Left lung (tissue), 10 donors: ENCODE measurements around the gene RUVBL2. TPM values are rescaled to one million over a fixed set of nuclear protein-coding genes. Genes with fewer than 3 reads are reported as not detected.
"Not testable (repeated sequence)": the region's sequence is repeated elsewhere in the genome, so short reads cannot be mapped to it uniquely, and the experiment has no call there.

Source experiments
- ATAC-seq: fragments of 200-7000 bp; cut with Tn5 transposase; one replicate; pipeline ENCODE4 v1.9.1; 2020; ENCODE audit warnings: moderate library complexity
- DNase-seq, 4 donors: peaks; one replicate each; pipeline ENCODE4 v3.0.0-alpha.2; 2013 to 2020
- H3K27ac ChIP-seq, 2 donors: fragments of 200-600 bp; sonication (generic) in 1 of 2; one replicate each; pipeline versions ENCODE4 v1.5.0 to v1.8.0; 2020 to 2021
- H3K27me3 ChIP-seq, 2 donors: fragments of 200-600 bp; sonication (generic) in 1 of 2; one replicate each; pipeline versions ENCODE4 v1.5.0 to v1.8.0; 2020 to 2021
- H3K36me3 ChIP-seq, 2 donors: fragments of 200-600 bp; sonication (generic) in 1 of 2; one replicate each; pipeline versions ENCODE4 v1.5.0 to v1.8.0; 2020 to 2021
- H3K4me1 ChIP-seq, 2 donors: fragments of 200-600 bp; one replicate each; pipeline ENCODE4 v1.8.0; 2021
- H3K4me3 ChIP-seq, 2 donors: fragments of 200-600 bp; sonication (generic) in 1 of 2; one replicate each; pipeline versions ENCODE4 v1.5.0 to v1.8.0; 2020 to 2021; ENCODE audit warnings: mild to moderate bottlenecking in 1 of 2
- H3K9me3 ChIP-seq, 2 donors: fragments of 200-600 bp; sonication (generic) in 1 of 2; one replicate each; pipeline versions ENCODE4 v1.5.0 to v1.8.0; 2020 to 2021
- CTCF ChIP-seq, 2 donors: fragments of 200-600 bp; sonication (generic) in 1 of 2; IDR thresholded peaks; one replicate each; pipeline versions ENCODE4 v1.5.0 to v1.8.0; 2021; ENCODE audit warnings: antibody characterized with exemption in 2 of 2
- intact Hi-C, 2 donors: fragments of 100-400 bp; cut with DNase I; formaldehyde crosslinking; loops; one replicate each; pipeline versions ENCODE4 v1.11.2 to v1.14.2; 2022
- polyA plus RNA-seq, 6 donors: library from polyadenylated mRNA; unstranded; fragments of 120-200 nt; gene quantifications; one replicate each; pipeline ENCODE4 v1.2.1, GENCODE V29; 2013; ENCODE audit not compliant: insufficient read length in 6 of 6
- total RNA-seq, 2 donors: library from RNA; stranded (reverse); fragmentation: NEBNext Ultra II Directional; extraction: Animal tissue kit (Norgen Biotek cat#: 25700); gene quantifications; one replicate each; pipeline ENCODE4 v1.2.1, GENCODE V29; 2021
- donor health status: DM: no; HTN: yes; CAD: no.
- donor health status: DM: no; HTN: no; CAD: no.

The RUVBL2 gene
- total and polyA plus RNA-seq, 8 donors: 46.6 to 83.7 (median 73.9) TPM

- H3K9me3 ChIP-seq: no peaks in the 10 kb centered on the region
- H3K27me3 ChIP-seq: peaks cover 0 to 42% of the 10 kb centered on the region in 2 donors
- no peak overlapping the region for H3K4me3 ChIP-seq
- ATAC-seq (no peak), DNase-seq (no peak)
- peaks cover 0 to 47% of the 10 kb centered on the region in 2 donors for H3K36me3 ChIP-seq
- intact Hi-C loops: no loop called here
- TF ChIP-seq CTCF (IDR thresholded peaks at IDR 0.05): no peak
- no peak overlapping the region for H3K27ac ChIP-seq
- peaks cover 11 to 23% of the 10 kb centered on the region in 2 donors for H3K4me1 ChIP-seq
Measured at GRCh38 chr19:49016067-49016839, 22.6 kb downstream of the RUVBL2 start.

- ATAC-seq (no peak), DNase-seq (no peak)
- peaks cover 0 to 38% of the 10 kb centered on the region in 2 donors for H3K36me3 ChIP-seq
- peak within 1 kb of the TSS; percentile 25 to 43 for H3K4me3 ChIP-seq
- TF ChIP-seq CTCF (IDR thresholded peaks at IDR 0.05): no peak
- peaks cover 11 to 23% of the 10 kb centered on the region in 2 donors for H3K4me1 ChIP-seq
- H3K27me3 ChIP-seq: peaks cover 0 to 43% of the 10 kb centered on the region in 2 donors
- no peaks in the 10 kb centered on the region for H3K9me3 ChIP-seq
- intact Hi-C loops: no loop called here
- no peak within 1 kb of the TSS for H3K27ac ChIP-seq
Measured at GRCh38 chr19:49017041-49017665, 23.5 kb downstream of the RUVBL2 start, which contains the start of gene LHB. Gene LHB (minus strand): TSS chr19:49017091. CDS start chr19:49017081, 10 bp downstream.

DNA sequence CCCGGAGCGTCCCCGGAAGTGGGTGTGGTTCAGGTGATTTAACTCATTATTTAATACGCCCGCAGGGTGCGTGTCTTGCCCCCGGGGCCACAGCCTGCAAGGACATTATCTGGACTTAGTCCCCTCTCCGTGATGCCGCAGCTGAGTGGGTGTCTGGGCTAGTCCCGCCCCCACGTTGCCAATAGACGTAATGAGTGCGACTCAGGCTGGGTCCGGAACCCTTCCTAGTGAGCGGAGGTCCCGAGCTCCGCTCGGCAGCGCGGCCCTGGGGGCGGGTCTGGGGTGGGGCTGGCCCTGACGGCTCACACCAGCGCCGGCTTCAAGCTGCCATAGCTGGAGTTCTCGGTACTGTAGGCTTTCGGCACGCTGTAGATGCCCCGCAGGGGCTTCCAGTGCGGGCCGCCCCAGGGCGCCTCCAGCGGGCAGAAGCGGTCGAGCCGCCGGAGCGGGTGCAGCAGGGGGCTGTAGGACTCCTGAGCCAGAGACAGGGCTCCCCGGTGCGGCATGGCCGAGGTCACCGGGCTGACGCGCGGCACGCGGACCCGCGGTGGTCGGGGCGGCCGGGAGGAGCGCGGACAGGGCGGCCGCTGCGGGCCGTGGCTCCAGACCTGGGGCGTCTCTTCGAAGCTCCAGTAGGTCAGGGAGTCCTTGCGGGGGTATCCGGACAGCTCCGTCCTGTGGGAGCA lies 24.1 kb downstream of the RUVBL2 start:
- Histone ChIP-seq H3K9me3 (no peaks in the 10 kb centered on the region), H3K4me1 (peaks cover 11 to 23% of the 10 kb centered on the region in 2 donors), H3K4me3 (peak overlapping the region; percentile 25 to 43), H3K27me3 (peaks cover 0 to 43% of the 10 kb centered on the region in 2 donors), H3K36me3 (peaks cover 0 to 34% of the 10 kb centered on the region in 2 donors), H3K27ac (no peak overlapping the region)
- peak in 3 of 4 donors; percentile 41 to 85 (median 52) for DNase-seq
- TF ChIP-seq CTCF (IDR thresholded peaks at IDR 0.05): peak; percentile 35 to 50
- peak; percentile 61 for ATAC-seq
- intact Hi-C loops: no loop called here

DNA sequence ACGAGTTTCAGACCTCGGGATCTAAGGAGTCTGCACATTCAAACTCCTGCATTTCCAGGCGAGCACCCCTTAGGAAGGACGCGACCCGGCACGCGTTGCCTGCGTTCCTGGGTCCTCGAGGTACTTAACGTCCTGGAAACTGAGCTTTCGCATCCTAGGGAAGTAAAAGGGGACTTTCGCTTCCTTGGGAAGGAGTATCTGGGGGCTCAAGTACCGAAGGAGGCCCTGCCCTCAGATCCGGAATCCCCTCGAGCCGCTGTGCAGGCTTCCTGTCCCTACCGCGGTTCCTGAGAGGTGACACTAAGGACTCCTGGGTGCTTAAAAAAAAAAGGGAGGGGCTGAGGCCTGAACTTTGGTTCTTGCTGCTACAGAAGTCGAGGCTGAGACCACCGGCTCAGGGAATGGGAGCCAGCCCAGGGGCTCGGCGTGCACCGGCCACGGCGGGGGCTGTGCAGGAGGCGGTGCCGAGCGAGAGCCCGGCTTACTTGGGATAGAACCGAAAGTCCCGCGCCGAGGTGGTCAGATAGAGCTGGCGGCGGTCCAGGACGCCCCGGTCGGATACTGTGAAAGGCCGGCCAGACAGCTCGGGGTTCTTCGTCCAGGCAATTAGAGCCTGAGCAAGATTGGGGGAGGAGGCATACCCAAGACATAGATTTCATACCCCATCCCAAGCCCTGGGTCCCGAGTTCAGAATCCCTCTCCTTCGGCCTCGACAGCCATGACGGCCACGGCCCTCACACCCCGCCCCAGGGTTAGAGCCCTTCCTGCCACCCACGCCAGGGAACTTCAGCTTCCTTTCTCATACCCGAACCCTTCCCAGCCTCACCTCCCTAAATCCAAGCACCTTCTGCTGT lies 24.9 kb downstream of the RUVBL2 start:
- DNase-seq, intact Hi-C loops, H3K27ac ChIP-seq, H3K9me3 ChIP-seq: not testable (repeated sequence)
- peak overlapping the region; percentile 25 to 43 for H3K4me3 ChIP-seq
- peaks cover 0 to 26% of the 10 kb centered on the region in 2 donors for H3K36me3 ChIP-seq
- peak; percentile 7 for ATAC-seq
- H3K27me3 ChIP-seq: peaks cover 0 to 43% of the 10 kb centered on the region in 2 donors
- peaks cover 11 to 23% of the 10 kb centered on the region in 2 donors for H3K4me1 ChIP-seq
